ENCODE measurements around the gene KDM4D.
"Not testable (repeated sequence)": the region's sequence is repeated elsewhere in the genome, so short reads cannot be mapped to it uniquely, and the experiment has no call there.

The KDM4D gene

DNA sequence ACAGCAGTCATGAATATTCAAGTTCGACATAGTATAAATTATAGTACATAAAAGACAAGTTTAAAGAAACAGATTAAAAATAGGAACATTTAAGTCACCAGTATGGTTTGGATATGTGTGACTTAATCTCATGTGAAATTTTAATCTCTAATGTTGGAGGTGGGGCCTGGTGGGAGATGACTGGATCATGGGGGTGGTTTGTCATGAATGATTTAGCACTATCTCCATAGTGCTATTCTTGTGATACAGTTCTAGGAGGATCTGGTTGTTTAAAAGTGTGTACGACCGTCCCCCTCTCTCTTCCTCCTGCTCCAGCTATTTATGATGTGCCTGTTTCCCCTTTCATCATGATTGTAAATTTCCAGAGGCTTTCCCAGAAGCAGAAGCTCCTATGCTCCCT, 54.8 kb downstream of the KDM4D start:
- Histone ChIP-seq H3K9ac (ENCODE audit: low read length) (no peak overlapping the region), H3K27ac (ENCODE audit: low read depth, low read length) (no peak overlapping the region), H3K4me3 (ENCODE audit: low read depth, low read length) (no peak overlapping the region), H3K36me3 (ENCODE audit: control insufficient read depth, insufficient read depth, low read length) (no peaks in the 10 kb centered on the region), H3K27me3 (ENCODE audit: control insufficient read depth, insufficient read depth, low read length) (no peaks in the 10 kb centered on the region), H3K9me3 (ENCODE audit: control insufficient read depth, insufficient read depth, low read depth, low read length) (no peaks in the 10 kb centered on the region; the same call in 1 of the 2 replicates), H3K4me1 (ENCODE audit: control insufficient read depth, insufficient read depth, low read length) (no peaks in the 10 kb centered on the region)

DNA sequence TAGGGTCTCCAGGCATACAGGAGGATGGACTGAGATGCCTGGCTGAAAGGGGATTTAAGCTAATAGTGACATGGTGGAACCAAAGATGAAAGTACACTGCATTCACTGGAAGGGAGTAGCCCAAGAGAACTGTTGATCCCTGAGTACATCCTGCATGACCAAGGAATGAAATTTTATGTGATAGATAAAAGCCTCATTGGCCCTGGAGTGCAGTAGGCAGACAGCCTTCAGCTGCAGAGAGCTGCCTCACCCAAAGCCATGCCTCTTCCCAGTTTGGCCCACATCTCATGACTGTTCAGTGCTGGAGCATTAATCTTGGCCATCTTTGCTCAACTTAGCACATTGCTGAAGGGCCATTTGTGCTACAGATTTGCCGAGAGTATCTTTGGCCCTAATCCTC, 59.5 kb downstream of the KDM4D start:
- Histone ChIP-seq H3K4me1 (ENCODE audit: control insufficient read depth, insufficient read depth, low read length) (no peaks in the 10 kb centered on the region), H3K27me3 (ENCODE audit: control insufficient read depth, insufficient read depth, low read length) (no peaks in the 10 kb centered on the region)

DNA sequence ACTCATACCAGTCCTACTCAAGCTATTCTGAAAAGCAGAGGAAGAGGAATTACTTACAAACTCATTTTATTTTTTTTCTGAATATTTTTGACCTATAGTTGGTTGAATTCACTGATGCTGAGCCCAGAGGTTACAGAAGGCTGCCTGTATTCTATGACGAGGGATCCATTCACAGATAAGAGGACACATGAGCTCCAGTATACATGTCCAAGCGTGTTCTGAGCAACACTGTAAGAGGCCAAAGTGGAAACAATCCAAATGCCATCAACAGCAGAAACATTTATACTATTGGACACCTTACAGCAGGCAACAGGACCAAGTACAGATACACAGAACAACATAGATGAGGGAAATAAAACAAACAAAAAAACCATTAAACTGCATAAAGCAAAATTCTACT, 61.8 kb downstream of the KDM4D start:
- Histone ChIP-seq H3K27me3 (ENCODE audit: control insufficient read depth, insufficient read depth, low read length) (no peaks in the 10 kb centered on the region), H3K9ac (ENCODE audit: low read length) (no peak overlapping the region), H3K9me3 (ENCODE audit: control insufficient read depth, insufficient read depth, low read depth, low read length) (no peaks in the 10 kb centered on the region), H3K27ac (ENCODE audit: low read depth, low read length) (no peak overlapping the region), H3K36me3 (ENCODE audit: control insufficient read depth, insufficient read depth, low read length) (no peaks in the 10 kb centered on the region), H3K4me1 (ENCODE audit: control insufficient read depth, insufficient read depth, low read length) (no peaks in the 10 kb centered on the region), H3K4me3 (ENCODE audit: low read depth, low read length) (no peak overlapping the region)

More for the DNA sequence above, 59.5 kb downstream of the KDM4D start:
- Histone ChIP-seq H3K9ac (ENCODE audit: low read length) (no peak overlapping the region), H3K9me3 (ENCODE audit: control insufficient read depth, insufficient read depth, low read depth, low read length) (no peaks in the 10 kb centered on the region), H3K4me3 (ENCODE audit: low read depth, low read length) (no peak overlapping the region), H3K36me3 (ENCODE audit: control insufficient read depth, insufficient read depth, low read length) (no peaks in the 10 kb centered on the region), H3K27ac (ENCODE audit: low read depth, low read length) (no peak overlapping the region)

DNA sequence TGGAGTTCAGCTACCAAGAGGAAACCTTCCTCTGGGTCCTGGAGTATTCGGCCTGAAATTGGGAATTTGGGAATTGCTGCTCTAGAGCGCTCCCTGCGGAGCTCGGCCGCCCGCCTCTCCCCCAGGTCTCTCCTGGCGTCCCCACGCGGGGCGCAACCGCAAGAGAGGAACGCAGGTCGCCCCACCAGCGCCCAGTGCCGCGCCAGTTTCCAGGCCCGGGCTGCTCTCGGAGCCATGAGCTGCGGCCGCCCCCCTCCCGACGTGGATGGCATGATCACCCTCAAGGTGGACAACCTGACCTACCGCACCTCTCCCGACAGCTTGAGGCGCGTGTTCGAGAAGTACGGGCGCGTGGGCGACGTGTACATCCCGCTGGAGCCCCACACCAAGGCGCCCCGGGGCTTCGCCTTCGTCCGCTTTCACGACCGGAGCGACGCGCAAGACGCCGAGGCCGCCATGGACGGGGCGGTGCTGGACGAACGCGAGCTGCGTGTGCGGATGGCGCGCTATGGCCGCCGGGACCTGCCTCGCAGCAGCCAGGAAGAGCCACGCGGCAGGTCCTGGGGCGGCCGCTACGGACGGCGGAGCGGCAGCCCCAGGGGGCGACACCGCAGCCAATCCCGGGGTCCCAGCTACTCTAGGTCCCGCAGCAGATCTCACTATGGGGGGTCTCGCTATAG, 64.0 kb downstream of the KDM4D start:
- not testable (repeated sequence) for H3K9ac ChIP-seq (ENCODE audit: low read length); H3K9me3 ChIP-seq (ENCODE audit: control insufficient read depth, insufficient read depth, low read depth, low read length); H3K36me3 ChIP-seq (ENCODE audit: control insufficient read depth, insufficient read depth, low read length); H3K4me3 ChIP-seq (ENCODE audit: low read depth, low read length); H3K27ac ChIP-seq (ENCODE audit: low read depth, low read length); H3K27me3 ChIP-seq (ENCODE audit: control insufficient read depth, insufficient read depth, low read length); H3K4me1 ChIP-seq (ENCODE audit: control insufficient read depth, insufficient read depth, low read length)

DNA sequence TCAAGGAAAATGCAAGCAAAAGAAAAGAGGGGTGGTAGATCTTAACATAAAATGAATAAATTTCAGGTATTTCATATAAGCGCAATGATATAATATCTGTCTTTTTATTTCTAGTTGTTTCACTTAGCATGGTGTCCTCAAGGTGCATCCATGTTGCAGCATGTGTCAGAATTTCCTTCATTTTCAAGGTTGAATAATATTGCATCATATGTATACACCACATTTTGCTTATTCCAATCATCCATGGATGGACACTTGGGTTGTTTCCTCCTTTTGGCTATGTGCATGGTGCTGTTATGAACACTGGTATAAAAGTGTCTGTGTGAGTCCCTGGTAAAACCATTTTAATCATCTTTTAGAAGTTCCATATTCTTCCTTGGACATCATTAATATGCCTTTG, 68.7 kb downstream of the KDM4D start:
- Histone ChIP-seq H3K4me3 (ENCODE audit: low read depth, low read length) (no peak overlapping the region), H3K27me3 (ENCODE audit: control insufficient read depth, insufficient read depth, low read length) (peaks cover 20% of the 10 kb centered on the region; the same call in 1 of the 2 replicates), H3K9ac (ENCODE audit: low read length) (no peak overlapping the region)

DNA sequence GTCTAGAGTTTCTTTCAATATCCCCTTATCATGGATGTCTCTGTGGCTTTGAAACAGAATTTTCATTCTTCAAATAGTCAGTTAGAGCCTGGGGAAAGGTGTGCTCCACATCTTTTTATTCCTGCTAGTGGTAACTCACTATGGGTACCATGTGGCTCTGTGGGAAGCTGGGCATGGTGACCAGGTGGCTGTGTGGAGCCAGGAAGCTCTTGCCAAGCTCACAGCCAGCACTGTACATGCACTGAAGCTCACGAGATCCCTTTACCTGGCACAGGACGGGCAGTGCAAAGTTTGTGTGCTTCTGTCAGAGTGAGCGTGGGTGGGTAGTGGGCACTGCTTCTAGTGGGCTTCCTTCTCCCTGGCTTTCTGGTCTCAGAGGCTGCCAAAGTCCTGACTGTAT, 69.4 kb downstream of the KDM4D start:
- peaks cover 20% of the 10 kb centered on the region; the same call in 1 of the 2 replicates for H3K27me3 ChIP-seq (ENCODE audit: control insufficient read depth, insufficient read depth, low read length)
- no peak overlapping the region for H3K9ac ChIP-seq (ENCODE audit: low read length)
- no peaks in the 10 kb centered on the region for H3K36me3 ChIP-seq (ENCODE audit: control insufficient read depth, insufficient read depth, low read length)
- no peak overlapping the region for H3K27ac ChIP-seq (ENCODE audit: low read depth, low read length)
- no peaks in the 10 kb centered on the region for H3K9me3 ChIP-seq (ENCODE audit: control insufficient read depth, insufficient read depth, low read depth, low read length)
- no peak overlapping the region for H3K4me3 ChIP-seq (ENCODE audit: low read depth, low read length)
- no peaks in the 10 kb centered on the region for H3K4me1 ChIP-seq (ENCODE audit: control insufficient read depth, insufficient read depth, low read length)

More for the DNA sequence above, 68.7 kb downstream of the KDM4D start:
- Histone ChIP-seq H3K9me3 (ENCODE audit: control insufficient read depth, insufficient read depth, low read depth, low read length) (no peaks in the 10 kb centered on the region), H3K27ac (ENCODE audit: low read depth, low read length) (no peak overlapping the region), H3K4me1 (ENCODE audit: control insufficient read depth, insufficient read depth, low read length) (no peaks in the 10 kb centered on the region), H3K36me3 (ENCODE audit: control insufficient read depth, insufficient read depth, low read length) (no peaks in the 10 kb centered on the region)

DNA sequence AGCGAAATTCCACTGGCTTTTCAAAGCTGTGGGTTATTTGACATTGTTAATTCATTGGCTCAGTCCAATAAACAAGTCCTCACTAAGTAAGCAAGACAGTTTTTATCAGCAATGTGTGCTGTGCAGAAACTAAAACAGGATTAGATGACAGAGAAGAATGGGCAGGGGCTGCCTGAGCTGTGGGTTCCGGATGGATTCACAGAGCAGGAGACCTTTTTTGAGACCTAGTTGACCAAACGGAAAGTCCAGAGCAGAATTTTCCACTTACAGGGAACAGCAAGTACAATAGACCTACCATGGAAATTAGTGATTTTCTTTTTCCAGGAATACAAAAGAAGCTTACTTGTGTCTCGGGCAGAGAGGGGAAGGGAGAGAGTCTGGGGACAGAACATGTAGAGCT, 70.5 kb downstream of the KDM4D start:
- no peaks in the 10 kb centered on the region for H3K4me1 ChIP-seq (ENCODE audit: control insufficient read depth, insufficient read depth, low read length)
- no peak overlapping the region for H3K9ac ChIP-seq (ENCODE audit: low read length)
- H3K9me3 ChIP-seq (ENCODE audit: control insufficient read depth, insufficient read depth, low read depth, low read length) = no peaks in the 10 kb centered on the region
- H3K4me3 ChIP-seq (ENCODE audit: low read depth, low read length) = no peak overlapping the region
- H3K27me3 ChIP-seq (ENCODE audit: control insufficient read depth, insufficient read depth, low read length) = peaks cover 20% of the 10 kb centered on the region; the same call in 1 of the 2 replicates
- no peak overlapping the region for H3K27ac ChIP-seq (ENCODE audit: low read depth, low read length)
- no peaks in the 10 kb centered on the region for H3K36me3 ChIP-seq (ENCODE audit: control insufficient read depth, insufficient read depth, low read length)

DNA sequence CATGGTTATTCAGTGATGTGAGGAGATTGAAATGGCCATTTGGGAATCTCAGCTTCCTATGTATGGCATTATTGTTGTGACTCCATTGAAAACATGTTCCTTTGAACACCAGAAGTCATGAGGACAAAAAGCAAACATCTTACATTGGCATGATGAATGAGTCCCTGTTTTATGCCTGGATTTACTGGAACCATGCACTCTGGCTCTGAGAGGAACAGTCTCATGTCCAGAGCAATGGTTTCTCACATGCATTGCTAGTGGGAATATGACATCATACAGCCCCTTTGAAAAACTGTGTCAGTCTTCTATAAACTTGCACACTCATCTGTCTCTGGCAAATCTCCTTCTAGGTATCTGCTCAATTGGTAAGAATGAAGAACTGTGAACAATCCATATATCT, 72.3 kb downstream of the KDM4D start:
- no peaks in the 10 kb centered on the region for H3K4me1 ChIP-seq (ENCODE audit: control insufficient read depth, insufficient read depth, low read length)
- no peaks in the 10 kb centered on the region for H3K36me3 ChIP-seq (ENCODE audit: control insufficient read depth, insufficient read depth, low read length)
- no peaks in the 10 kb centered on the region for H3K9me3 ChIP-seq (ENCODE audit: control insufficient read depth, insufficient read depth, low read depth, low read length)
- H3K27me3 ChIP-seq (ENCODE audit: control insufficient read depth, insufficient read depth, low read length) = peaks cover 20% of the 10 kb centered on the region; the same call in 1 of the 2 replicates
- H3K27ac ChIP-seq (ENCODE audit: low read depth, low read length) = no peak overlapping the region
- no peak overlapping the region for H3K4me3 ChIP-seq (ENCODE audit: low read depth, low read length)
- no peak overlapping the region for H3K9ac ChIP-seq (ENCODE audit: low read length)

Data from HUES6 (cell line).